ENCODE results near the gene EPYC. TPM values are rescaled to one million over a fixed set of nuclear protein-coding genes. Genes with fewer than 3 reads are reported as not detected.

EPYC gene
- total RNA-seq, 1 donor from 2014 or later: not detected

- DNase-seq (ENCODE audit: low spot score in 2 of 2, unreplicated experiment in 2 of 2): no peak
- Mint-ChIP-seq H3K27ac (no peak overlapping the region), H3K36me3 (peaks cover 3% of the 10 kb centered on the region), H3K4me3 (no peak overlapping the region), H3K9me3 (peaks cover 16% of the 10 kb centered on the region), H3K4me1 (peaks cover 31% of the 10 kb centered on the region), H3K27me3 (ENCODE audit: low read depth) (no peaks in the 10 kb centered on the region)
- TF ChIP-seq CTCF (IDR thresholded peaks at IDR 0.05; ENCODE audit: unreplicated experiment): no peak
Measured at GRCh38 chr12:90982170-90982569, 22.6 kb downstream of the EPYC start.

- no peak for TF ChIP-seq CTCF (IDR thresholded peaks at IDR 0.05; ENCODE audit: unreplicated experiment)
Measured at GRCh38 chr12:90979951-90980350, 24.8 kb downstream of the EPYC start.

GRCh38 chr12:90979019-90979418 lies 25.8 kb downstream of the EPYC start:
- DNase-seq (ENCODE audit: low spot score in 2 of 2, unreplicated experiment in 2 of 2): no peak
- H3K9me3 Mint-ChIP-seq: peaks cover 6% of the 10 kb centered on the region
- TF ChIP-seq CTCF (IDR thresholded peaks at IDR 0.05; ENCODE audit: unreplicated experiment): no peak
- H3K36me3 Mint-ChIP-seq: no peaks in the 10 kb centered on the region
- H3K4me1 Mint-ChIP-seq: peaks cover 53% of the 10 kb centered on the region
- no peak overlapping the region for H3K4me3 Mint-ChIP-seq
- peak overlapping the region; percentile 88 for H3K27ac Mint-ChIP-seq
- H3K27me3 Mint-ChIP-seq (ENCODE audit: low read depth): no peaks in the 10 kb centered on the region

More at GRCh38 chr12:90979951-90980350, 24.8 kb downstream of the EPYC start:
- Mint-ChIP-seq H3K4me3 (no peak overlapping the region), H3K27me3 (ENCODE audit: low read depth) (no peaks in the 10 kb centered on the region), H3K27ac (peak overlapping the region; percentile 77), H3K36me3 (no peaks in the 10 kb centered on the region), H3K9me3 (peaks cover 6% of the 10 kb centered on the region), H3K4me1 (peaks cover 46% of the 10 kb centered on the region)
- no peak for DNase-seq (ENCODE audit: low spot score in 2 of 2, unreplicated experiment in 2 of 2)

- Mint-ChIP-seq H3K27me3 (ENCODE audit: low read depth) (no peaks in the 10 kb centered on the region), H3K27ac (peak overlapping the region; percentile 63), H3K4me3 (no peak overlapping the region), H3K4me1 (peaks cover 59% of the 10 kb centered on the region), H3K36me3 (no peaks in the 10 kb centered on the region), H3K9me3 (peaks cover 6% of the 10 kb centered on the region)
- no peak for DNase-seq (ENCODE audit: low spot score in 2 of 2, unreplicated experiment in 2 of 2)
- peak; percentile 77 for TF ChIP-seq CTCF (IDR thresholded peaks at IDR 0.05; ENCODE audit: unreplicated experiment)
Measured at GRCh38 chr12:90978117-90978770, 26.5 kb downstream of the EPYC start.

- Mint-ChIP-seq H3K36me3 (no peaks in the 10 kb centered on the region), H3K4me3 (no peak overlapping the region), H3K27ac (peak overlapping the region; percentile 64), H3K9me3 (no peaks in the 10 kb centered on the region), H3K4me1 (peaks cover 63% of the 10 kb centered on the region), H3K27me3 (ENCODE audit: low read depth) (no peaks in the 10 kb centered on the region)
- no peak for DNase-seq (ENCODE audit: low spot score in 2 of 2, unreplicated experiment in 2 of 2)
- no peak for TF ChIP-seq CTCF (IDR thresholded peaks at IDR 0.05; ENCODE audit: unreplicated experiment)
Measured at GRCh38 chr12:90977224-90977623, 27.5 kb downstream of the EPYC start.
